IPS-18c (cell line): ENCODE data around the gene TOMM20.

Experiments
- H3K4me3 ChIP-seq: 2 replicates; pipeline ENCODE4 v1.7.0; 2013; ENCODE audit warnings: low read depth, mild to moderate bottlenecking, low read length, moderate library complexity; ENCODE audit not compliant: insufficient read depth
- H3K9me3 ChIP-seq: one replicate; pipeline ENCODE4 v1.6.1; 2013; ENCODE audit warnings: mild to moderate bottlenecking, low read length, moderate library complexity; ENCODE audit not compliant: control insufficient read depth, insufficient read depth

Gene TOMM20

GRCh38 chr1:235067396-235068157 lies 61.1 kb downstream of the TOMM20 start:
- Histone ChIP-seq H3K9me3 (no peaks in the 10 kb centered on the region), H3K4me3 (no peak overlapping the region)

- H3K4me3 ChIP-seq = no peak overlapping the region
- H3K9me3 ChIP-seq = no peaks in the 10 kb centered on the region
These were observed 65.4 kb downstream of the TOMM20 start for GRCh38 chr1:235063068-235063765.

DNA sequence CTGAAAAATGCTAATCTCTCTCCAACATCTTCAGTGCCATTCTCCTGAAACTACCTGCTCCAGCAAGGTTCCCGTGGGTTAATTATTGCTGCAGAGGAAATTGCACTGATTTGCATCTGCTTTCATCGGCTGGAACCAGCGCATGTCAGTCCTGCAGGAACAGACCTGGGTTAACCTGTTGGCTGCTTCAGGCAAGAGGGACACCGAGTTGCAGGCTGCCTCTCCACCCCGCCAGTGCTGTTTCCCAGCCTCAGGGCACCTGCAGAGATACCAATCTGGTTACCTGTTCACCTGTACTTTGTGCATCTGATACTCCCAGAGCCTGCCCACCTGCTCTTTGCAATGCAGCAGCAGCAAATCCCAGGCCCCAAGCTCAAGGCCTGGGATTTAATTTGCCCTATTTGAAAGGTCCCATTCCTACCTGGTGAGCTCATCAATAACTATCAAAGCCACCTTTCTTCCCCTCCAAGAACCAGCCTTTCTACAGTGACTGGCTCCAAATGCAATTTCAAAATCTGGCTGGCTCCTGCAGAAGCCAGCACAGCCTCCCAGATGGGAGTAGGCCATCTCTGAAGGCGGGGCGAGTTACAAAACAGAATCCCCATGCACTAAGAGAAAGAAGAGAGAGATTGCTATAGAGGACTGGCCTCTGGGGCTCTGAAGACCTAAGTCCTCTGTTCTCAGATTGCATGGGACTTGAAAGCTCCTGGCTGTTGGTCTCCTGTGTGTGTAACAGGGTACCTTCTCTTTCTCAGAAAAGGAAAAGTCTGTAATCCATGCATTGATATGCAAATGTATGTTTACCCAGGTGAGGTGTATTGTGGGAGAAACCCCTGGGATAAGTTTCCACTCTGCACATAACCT lies 67.8 kb downstream of the TOMM20 start:
- no peaks in the 10 kb centered on the region for H3K9me3 ChIP-seq
- no peak overlapping the region for H3K4me3 ChIP-seq
